ENCODE results near the gene NPLOC4. TPM values are rescaled to one million over a fixed set of nuclear protein-coding genes. Genes with fewer than 3 reads are reported as not detected.

Gene NPLOC4
- total and polyA plus RNA-seq, 2 of the 8 experiments (the other 6 are each of a cell fraction or from before 2014, with no cell fraction given), result 70.7 to 92.7 TPM

DNA sequence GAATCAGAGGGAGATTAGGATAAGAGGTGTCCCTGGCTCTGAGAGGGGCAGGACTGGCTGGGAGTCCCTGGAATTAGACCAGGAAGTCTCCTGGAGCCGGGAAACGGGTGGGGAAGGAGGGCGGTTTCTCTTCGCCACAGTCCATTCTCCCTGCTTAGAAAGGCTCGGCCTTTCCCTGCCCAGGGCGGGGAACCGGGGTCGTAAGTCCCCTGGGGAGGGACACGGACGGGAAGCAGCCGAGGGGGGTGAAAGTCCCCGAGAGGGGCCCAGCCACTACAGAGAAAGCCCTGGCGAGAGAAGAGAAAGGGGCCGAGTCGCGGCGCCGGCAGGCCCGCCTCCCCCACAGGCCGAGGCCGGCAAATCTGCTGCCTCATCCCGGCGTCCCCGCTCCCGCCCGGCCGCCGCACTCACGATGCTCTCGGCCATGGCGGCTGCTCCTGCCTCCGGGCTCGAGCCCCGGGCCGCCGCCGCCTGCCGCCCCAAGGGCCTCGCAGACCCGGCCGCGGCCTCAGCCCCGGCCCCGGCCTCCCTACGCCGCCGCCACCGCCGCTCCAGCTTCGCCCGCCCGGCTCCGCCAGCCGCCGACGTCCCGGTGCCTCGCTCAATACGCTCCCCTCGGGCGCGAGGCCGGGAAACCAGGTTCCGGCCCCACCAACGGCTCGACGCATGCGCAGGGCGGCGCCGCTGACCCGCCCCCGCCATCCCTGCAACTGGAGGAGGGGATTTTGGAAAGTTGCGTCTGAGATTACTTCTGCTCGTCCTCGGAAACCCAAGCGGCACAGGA lies at the start of gene NPLOC4, which contains the start of gene TSPAN10 (continued):
- TF ChIP-seq KDM5A (IDR thresholded peaks at IDR 0.05; ENCODE audit: low read length) (peak; percentile 68; the same call in 1 of the 2 replicates), SP2 (IDR thresholded peaks at IDR 0.05; ENCODE audit: low read length) (no peak), USF2 (IDR thresholded peaks at IDR 0.05; ENCODE audit: low read length) (no peak), TEAD4 (IDR thresholded peaks at IDR 0.05; ENCODE audit: low read depth, low read length) (0 out of 2 replicates have a peak, but pooled peaks have one; percentile 15), YY1 (IDR thresholded peaks at IDR 0.05; ENCODE audit: low read depth, low read length) (peak; percentile 81), GTF2F1 (IDR thresholded peaks at IDR 0.05; ENCODE audit: borderline replicate concordance, low read depth, low read length) (no peak), JUND (IDR thresholded peaks at IDR 0.05; ENCODE audit: low read length) (peak; percentile 13; the same call in 1 of the 2 replicates), ZNF274 (IDR thresholded peaks at IDR 0.05; ENCODE audit: borderline replicate concordance, extremely low read depth, low read length) (no peak), ASH2L (IDR thresholded peaks at IDR 0.05; ENCODE audit: low read length) (no peak)
- TF ChIP-seq, protein P1, sequence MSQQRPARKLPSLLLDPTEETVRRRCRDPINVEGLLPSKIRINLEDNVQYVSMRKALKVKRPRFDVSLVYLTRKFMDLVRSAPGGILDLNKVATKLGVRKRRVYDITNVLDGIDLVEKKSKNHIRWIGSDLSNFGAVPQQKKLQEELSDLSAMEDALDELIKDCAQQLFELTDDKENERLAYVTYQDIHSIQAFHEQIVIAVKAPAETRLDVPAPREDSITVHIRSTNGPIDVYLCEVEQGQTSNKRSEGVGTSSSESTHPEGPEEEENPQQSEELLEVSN (IDR thresholded peaks at IDR 0.05), result 0 out of 2 replicates have a peak, but pooled peaks have one; percentile 14

Data from H1 (cell line).